Hepatocyte (in vitro differentiated cells): Measurements from ENCODE around the gene TMEM117.

ENCODE experiments used
- EZH2 ChIP-seq: fragments of 200-600 bp; sonication (generic); IDR thresholded peaks from 2 replicates; pipeline ENCODE4 v1.6.1; 2016; ENCODE audit warnings: antibody characterized with exemption, mild to moderate bottlenecking, borderline replicate concordance
- TF ChIP-seq, protein P1 (sequence below): fragments of 200-600 bp; sonication (generic); IDR thresholded peaks from 2 replicates; pipeline ENCODE4 v1.5.1; 2016; ENCODE audit warnings: antibody characterized with exemption, mild to moderate bottlenecking; ENCODE audit not compliant: poor library complexity

DNA sequence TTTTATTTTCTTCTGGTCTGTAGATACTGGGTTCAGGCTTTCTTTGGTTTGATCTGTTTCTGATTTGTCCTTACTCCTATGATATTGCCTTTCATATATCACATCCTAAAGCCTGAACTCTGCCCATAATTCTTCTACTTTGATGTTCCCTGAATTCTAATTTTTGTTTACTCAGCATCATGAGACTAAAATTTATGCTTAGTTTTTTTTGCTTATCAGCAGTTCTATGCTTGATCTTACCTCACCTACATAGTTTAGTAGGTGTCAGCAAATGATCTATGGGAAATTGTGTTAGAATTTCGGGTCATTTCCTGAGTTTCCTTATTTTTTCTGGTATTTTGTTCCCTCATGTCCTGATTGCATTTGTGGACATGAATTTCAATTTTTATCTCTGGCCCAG, 94.2 kb downstream of the TMEM117 start:
- TF ChIP-seq, protein P1, sequence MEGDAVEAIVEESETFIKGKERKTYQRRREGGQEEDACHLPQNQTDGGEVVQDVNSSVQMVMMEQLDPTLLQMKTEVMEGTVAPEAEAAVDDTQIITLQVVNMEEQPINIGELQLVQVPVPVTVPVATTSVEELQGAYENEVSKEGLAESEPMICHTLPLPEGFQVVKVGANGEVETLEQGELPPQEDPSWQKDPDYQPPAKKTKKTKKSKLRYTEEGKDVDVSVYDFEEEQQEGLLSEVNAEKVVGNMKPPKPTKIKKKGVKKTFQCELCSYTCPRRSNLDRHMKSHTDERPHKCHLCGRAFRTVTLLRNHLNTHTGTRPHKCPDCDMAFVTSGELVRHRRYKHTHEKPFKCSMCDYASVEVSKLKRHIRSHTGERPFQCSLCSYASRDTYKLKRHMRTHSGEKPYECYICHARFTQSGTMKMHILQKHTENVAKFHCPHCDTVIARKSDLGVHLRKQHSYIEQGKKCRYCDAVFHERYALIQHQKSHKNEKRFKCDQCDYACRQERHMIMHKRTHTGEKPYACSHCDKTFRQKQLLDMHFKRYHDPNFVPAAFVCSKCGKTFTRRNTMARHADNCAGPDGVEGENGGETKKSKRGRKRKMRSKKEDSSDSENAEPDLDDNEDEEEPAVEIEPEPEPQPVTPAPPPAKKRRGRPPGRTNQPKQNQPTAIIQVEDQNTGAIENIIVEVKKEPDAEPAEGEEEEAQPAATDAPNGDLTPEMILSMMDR, result no peak
- no peak for TF ChIP-seq EZH2
